ENCODE data around the gene FASTKD1.

GRCh38 chr2:169623235-169623634, 49.6 kb upstream of the FASTKD1 start:
- TF ChIP-seq CTCF (conservative IDR thresholded peaks at IDR 0.05) (no peak), ZFX (IDR thresholded peaks at IDR 0.05) (no peak)

All from C4-2B (cell line).